K562 (cell line): ENCODE results near the gene EEF1B2. TPM values are rescaled to one million over a fixed set of nuclear protein-coding genes. Genes with fewer than 3 reads are reported as not detected.

Source experiments
- ATAC-seq: fragments of 200-7000 bp; cut with Tn5 transposase; 3 replicates; pipeline ENCODE4 v1.9.1; 2020; ENCODE audit warnings: moderate library complexity
- BruUV-seq: library from RNA; stranded (reverse); fragments of 400-500 nt; replicated peaks from 2 replicates; lab custom pipeline; 2021; lab: Mats Ljungman, UMichigan
- CTCF ChIA-PET: fragments of 300-600 bp; formaldehyde crosslinking; extraction: SDS; loops from one replicate; lab custom pipeline; 2021; ENCODE audit warnings: low intra/inter-chr PET ratio; lab: Yijun Ruan, JAX
- POLR2A ChIA-PET: fragments of 300-600, 350-650 bp; sonication (Branson Sonifier 250); formaldehyde crosslinking; extraction: SDS; loops from one replicate; lab custom pipeline; 2021; ENCODE audit warnings: antibody characterized with exemption, inconsistent platforms; lab: Yijun Ruan, JAX
- DNase-seq, 4 experiments: peaks; one replicate each; pipeline versions ENCODE4 v3.0.0 to v3.0.0-alpha.2; 2011 to 2018; ENCODE audit warnings: low spot score in 3 of 4, mixed read lengths in 3 of 4; ENCODE audit errors: extremely low read depth in 1 of 4
- FAIRE-seq: peaks from 2 replicates; lab custom pipeline; 2011; peaks lifted over from hg19 to GRCh38; lab: Jason Lieb, UNC
- H2AFZ ChIP-seq: 2 replicates; pipeline ENCODE4 v1.6.0; 2011; ENCODE audit warnings: low read depth, low read length, control low read depth, inconsistent platforms
- H3K27ac ChIP-seq: fragments of 200-600 bp; 3 replicates; pipeline ENCODE4 v1.8.0; 2011; ENCODE audit warnings: low read depth, mild to moderate bottlenecking, control low read depth, inconsistent platforms, low read length, moderate library complexity, mixed read lengths; ENCODE audit errors: extremely low read depth
- H3K27me3 ChIP-seq, 2 experiments: fragments of 300-600 bp in 1 of 2; 2 replicates in 1 of 2; 3 replicates in 1 of 2; pipeline versions ENCODE4 v1.6.0 to v1.8.0; 2011; ENCODE audit warnings: inconsistent platforms in 2 of 2, low read length in 2 of 2, mild to moderate bottlenecking in 1 of 2, mixed read lengths in 1 of 2, moderate library complexity in 1 of 2; ENCODE audit not compliant: control insufficient read depth in 2 of 2, insufficient read depth in 2 of 2
- H3K36me3 ChIP-seq: fragments of 300-600 bp; 3 replicates; pipeline ENCODE4 v1.8.0; 2011; ENCODE audit warnings: mild to moderate bottlenecking, low read length, inconsistent platforms; ENCODE audit not compliant: control insufficient read depth, insufficient read depth
- H3K4me1 ChIP-seq, 2 experiments: fragments of 200-600 bp in 1 of 2; replicated peaks in 1 of 2; 2 replicates in 1 of 2; 3 replicates in 1 of 2; pipeline versions ENCODE4 v1.5.1 to v1.8.0; 2011; ENCODE audit warnings: inconsistent platforms in 2 of 2, low read length in 2 of 2, mild to moderate bottlenecking in 1 of 2, mixed read lengths in 1 of 2, moderate library complexity in 1 of 2; ENCODE audit not compliant: control insufficient read depth in 2 of 2, insufficient read depth in 2 of 2
- H3K4me2 ChIP-seq: 2 replicates; pipeline ENCODE4 v1.6.1; 2011; ENCODE audit warnings: low read length, control low read depth, inconsistent platforms, mixed read lengths; ENCODE audit not compliant: insufficient read depth
- H3K4me3 ChIP-seq: fragments of 200-600 bp; sonication (generic), shearing (Covaris generic); 2 replicates; pipeline ENCODE4 v1.5.1; 2016; ENCODE audit warnings: control low read depth, inconsistent platforms
- H3K79me2 ChIP-seq: fragments of 200-600 bp; 3 replicates; pipeline ENCODE4 v1.8.0; 2011; ENCODE audit warnings: low read length, inconsistent platforms; ENCODE audit not compliant: control insufficient read depth, insufficient read depth
- H3K9ac ChIP-seq, 2 experiments: 2 replicates each; pipeline versions ENCODE4 v1.6.0 to v1.6.1; 2011; ENCODE audit warnings: low read depth in 2 of 2, low read length in 2 of 2, control low read depth in 1 of 2, inconsistent platforms in 1 of 2, mild to moderate bottlenecking in 1 of 2, mixed read lengths in 1 of 2; ENCODE audit not compliant: insufficient read depth in 1 of 2
- H3K9me1 ChIP-seq: one replicate; pipeline ENCODE4 v1.6.0; 2011; ENCODE audit warnings: inconsistent platforms, mild to moderate bottlenecking, low read length, moderate library complexity; ENCODE audit not compliant: control insufficient read depth, insufficient read depth
- H3K9me3 ChIP-seq: replicated peaks from 2 replicates; pipeline ENCODE4 v1.5.1; 2011; ENCODE audit warnings: low read depth, low read length, inconsistent platforms; ENCODE audit not compliant: control insufficient read depth, insufficient read depth
- H4K20me1 ChIP-seq: replicated peaks from 2 replicates; pipeline ENCODE4 v1.6.1; 2011; ENCODE audit warnings: low read length, inconsistent platforms, mixed read lengths; ENCODE audit not compliant: control insufficient read depth, insufficient read depth
- ARID2 ChIP-seq: fragments of 450-650 bp; IDR thresholded peaks from 2 replicates; pipeline ENCODE4 v1.6.1; 2017; ENCODE audit warnings: antibody characterized with exemption, mild to moderate bottlenecking
- FOXO4 ChIP-seq: fragments of 450-650 bp; formaldehyde crosslinking; IDR thresholded peaks from 2 replicates; pipeline ENCODE4 v1.4.0; 2020; ENCODE audit warnings: mild to moderate bottlenecking, moderate library complexity
- HNRNPH1 ChIP-seq: fragments of 200-400 bp; formaldehyde crosslinking; optimal IDR thresholded peaks from 2 replicates; pipeline ENCODE3; 2017; ENCODE audit warnings: low read depth, mild to moderate bottlenecking, low read length, moderate library complexity
- HOXB6 ChIP-seq: fragments of 250-450 bp; sonication (Bioruptor Pico); IDR thresholded peaks from 2 replicates; pipeline ENCODE4 v1.5.1; 2022; ENCODE audit warnings: mild to moderate bottlenecking, borderline replicate concordance
- MCM2 ChIP-seq: fragments of 450-650 bp; IDR thresholded peaks from 2 replicates; pipeline ENCODE4 v1.6.1; 2017; ENCODE audit warnings: low read depth, mild to moderate bottlenecking
- NFIX ChIP-seq: fragments of 250-450 bp; sonication (Bioruptor Pico); IDR thresholded peaks from 2 replicates; pipeline ENCODE4 v1.4.0; 2020; ENCODE audit warnings: low read depth, mild to moderate bottlenecking, moderate library complexity
- PML ChIP-seq: IDR thresholded peaks from 2 replicates; pipeline ENCODE4 v1.6.1; 2012; ENCODE audit warnings: low read length, inconsistent platforms
- TCF7 ChIP-seq: sonication (generic); IDR thresholded peaks from 2 replicates; pipeline ENCODE4 v1.6.1; 2016; ENCODE audit warnings: antibody characterized with exemption, borderline replicate concordance
- ZBTB7A ChIP-seq: IDR thresholded peaks from 2 replicates; pipeline ENCODE4 v1.6.1; 2011; ENCODE audit warnings: low read depth, mild to moderate bottlenecking, low read length, moderate library complexity, borderline replicate concordance; ENCODE audit not compliant: control insufficient read depth
- ZNF280B ChIP-seq: fragments of 250-450 bp; sonication (Bioruptor Pico); IDR thresholded peaks from 2 replicates; pipeline ENCODE4 v1.5.1; 2021; ENCODE audit warnings: mild to moderate bottlenecking
- ZNF449 ChIP-seq: fragments of 250-450 bp; sonication (Bioruptor Pico); IDR thresholded peaks from 2 replicates; pipeline ENCODE4 v1.8.0; 2022; ENCODE audit warnings: moderate library complexity, mild to moderate bottlenecking, inconsistent platforms
- ZNF592 ChIP-seq: fragments of 450-650 bp; IDR thresholded peaks from 2 replicates; pipeline ENCODE4 v1.6.1; 2017; ENCODE audit warnings: antibody characterized with exemption, mild to moderate bottlenecking
- ZNF695 ChIP-seq: fragments of 450-650 bp; formaldehyde crosslinking; IDR thresholded peaks from 2 replicates; pipeline ENCODE4 v1.4.0; 2020; ENCODE audit warnings: mild to moderate bottlenecking, moderate library complexity
- ZNF764 ChIP-seq: fragments of 250-450 bp; sonication (Bioruptor Pico); IDR thresholded peaks from 2 replicates; pipeline ENCODE4 v1.4.0; 2020; ENCODE audit warnings: low read depth, mild to moderate bottlenecking, moderate library complexity
- WGBS: fragments of 100-300 bp; shearing (Covaris generic); methylation state at CpG from one replicate; pipeline ENCODE4 v1.1.6; 2016; ENCODE audit warnings: low coverage, mixed read lengths; ENCODE audit not compliant: insufficient coverage; ENCODE audit errors: missing lambda C conversion rate; 5-methylcytosine and 5-hydroxymethylcytosine counted together
- in situ Hi-C: fragments of 300-500 bp; cut with MboI; formaldehyde crosslinking; loops from 4 replicates; pipeline ENCODE4 v1.15.0; 2018; ENCODE audit warnings: inconsistent platforms, mixed read lengths
- intact Hi-C: fragments of 100-400 bp; cut with micrococcal nuclease; formaldehyde crosslinking; loops from 2 replicates; pipeline ENCODE4 v1.14.2; 2022
- polyA plus RNA-seq, 8 experiments: library from polyadenylated mRNA; depleted of rRNA in 4 of 8; stranded (reverse) in 5 of 8; unstranded in 3 of 8; fragments of >200 nt; fragmentation: Nextera tagmentation in 2 of 8; fragmentation: Illumina TruSeq in 1 of 8; extraction: Ambion mirVana in 2 of 8; extraction: Trizol in 1 of 8; gene quantifications; 2 replicates each; pipeline versions ENCODE4 v1.2.1 to v1.2.3, GENCODE V29; 2011 to 2014; ENCODE audit warnings: inconsistent platforms in 1 of 8, missing spikeins in 1 of 8
- total RNA-seq, 7 experiments: library from RNA; depleted of rRNA in 6 of 7; stranded (reverse); fragments of >200 nt in 6 of 7; fragmentation: Illumina TruSeq in 2 of 7; extraction: Trizol in 2 of 7; gene quantifications; 2 replicates each; pipeline versions ENCODE4 v1.2.1 to v1.2.3, GENCODE V29; 2011 to 2021; ENCODE audit warnings: low replicate concordance in 1 of 7

Gene EEF1B2
- total and polyA plus RNA-seq, 9 of the 15 experiments (the other 6 are each of a cell fraction or from before 2014, with no cell fraction given): 522 to 1,148 (median 893) TPM

GRCh38 chr2:206149330-206149729 is 10.4 kb upstream of the EEF1B2 start:
- in situ Hi-C loops: no loop called here
- H4K20me1 ChIP-seq: no peaks in the 10 kb centered on the region
- no peak overlapping the region for H3K9ac ChIP-seq
- H3K4me3 ChIP-seq: no peak overlapping the region
- DNase-seq (no peak), FAIRE-seq (no peak), ATAC-seq (no peak)
- POLR2A ChIA-PET: no interaction called here
- no peaks in the 10 kb centered on the region for H3K9me3 ChIP-seq
- H3K9me1 ChIP-seq: no peaks in the 10 kb centered on the region
- H3K79me2 ChIP-seq: peaks cover 22% of the 10 kb centered on the region
- CTCF ChIA-PET: no interaction called here
- intact Hi-C loops: no loop called here
- no peak overlapping the region for H3K4me2 ChIP-seq
- H3K36me3 ChIP-seq: peaks cover 83% of the 10 kb centered on the region
- H3K27me3 ChIP-seq: no peaks in the 10 kb centered on the region
- WGBS: 89% methylated on average over 1 of the region's 1 CpG
- no peak overlapping the region for H3K27ac ChIP-seq
- no peak overlapping the region for H2AFZ ChIP-seq
- H3K4me1 ChIP-seq: no peaks in the 10 kb centered on the region
- BruUV-seq: no TSS peak
- TF ChIP-seq ZNF764 (CRISPR knock-in tag) (no peak), ZNF280B (CRISPR knock-in tag) (no peak), ZNF695 (no peak), NFIX (CRISPR knock-in tag) (no peak), ZNF592 (no peak), PML (no peak), MCM2 (no peak), HNRNPH1 (no peak), TCF7 (no peak), HOXB6 (CRISPR knock-in tag) (no peak), ZNF449 (CRISPR knock-in tag) (no peak), FOXO4 (CRISPR knock-in tag) (no peak), ZBTB7A (no peak), ARID2 (no peak)
